GM12891 (cell line): ENCODE data around the gene MVB12B.

Experiments
- POLR2A ChIP-seq: IDR thresholded peaks from 2 replicates; pipeline ENCODE4 v1.6.1; 2011; ENCODE audit warnings: low read depth, low read length, control low read depth
- POLR2AphosphoS5 ChIP-seq: IDR thresholded peaks from 2 replicates; pipeline ENCODE4 v1.6.1; 2011; ENCODE audit warnings: low read depth, low read length, control low read depth
- SPI1 ChIP-seq: IDR thresholded peaks from 2 replicates; pipeline ENCODE4 v1.6.1; 2011; ENCODE audit warnings: low read depth, low read length, control low read depth

- no peak for TF ChIP-seq POLR2A
- no peak for TF ChIP-seq POLR2AphosphoS5
- no peak for TF ChIP-seq SPI1
Measured at GRCh38 chr9:126293522-126293889, 33.1 kb upstream of the MVB12B start.
